ENCODE measurements around the gene INTS14. TPM values are rescaled to one million over a fixed set of nuclear protein-coding genes. Genes with fewer than 3 reads are reported as not detected.

The INTS14 gene
- total and polyA plus RNA-seq, 3 donors from 2014 or later = 41.7 to 71.0 (median 65.7) TPM

DNA sequence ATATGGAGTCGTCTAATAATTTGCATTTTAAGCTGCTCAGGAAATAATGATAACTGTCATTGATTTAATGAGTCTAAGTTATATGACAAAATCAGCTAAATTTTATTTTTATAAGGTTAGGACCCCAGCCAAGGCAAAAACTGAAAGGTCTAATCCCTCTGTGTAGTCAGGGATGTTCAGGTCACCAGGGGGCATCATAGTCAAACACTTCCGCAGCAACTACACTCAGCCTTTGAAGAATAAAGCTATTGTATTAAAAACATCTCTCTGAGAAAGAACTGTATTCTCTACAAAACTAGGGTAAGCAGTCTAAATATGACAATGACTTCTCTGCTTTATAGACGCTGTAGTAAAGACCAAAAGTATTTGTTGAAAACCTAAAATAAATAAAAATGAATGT, 15.0 kb downstream of the INTS14 start:
- WGBS, 2 donors = 66 to 67% methylated on average over 3 of the region's 3 CpGs
- TF ChIP-seq, protein P1, sequence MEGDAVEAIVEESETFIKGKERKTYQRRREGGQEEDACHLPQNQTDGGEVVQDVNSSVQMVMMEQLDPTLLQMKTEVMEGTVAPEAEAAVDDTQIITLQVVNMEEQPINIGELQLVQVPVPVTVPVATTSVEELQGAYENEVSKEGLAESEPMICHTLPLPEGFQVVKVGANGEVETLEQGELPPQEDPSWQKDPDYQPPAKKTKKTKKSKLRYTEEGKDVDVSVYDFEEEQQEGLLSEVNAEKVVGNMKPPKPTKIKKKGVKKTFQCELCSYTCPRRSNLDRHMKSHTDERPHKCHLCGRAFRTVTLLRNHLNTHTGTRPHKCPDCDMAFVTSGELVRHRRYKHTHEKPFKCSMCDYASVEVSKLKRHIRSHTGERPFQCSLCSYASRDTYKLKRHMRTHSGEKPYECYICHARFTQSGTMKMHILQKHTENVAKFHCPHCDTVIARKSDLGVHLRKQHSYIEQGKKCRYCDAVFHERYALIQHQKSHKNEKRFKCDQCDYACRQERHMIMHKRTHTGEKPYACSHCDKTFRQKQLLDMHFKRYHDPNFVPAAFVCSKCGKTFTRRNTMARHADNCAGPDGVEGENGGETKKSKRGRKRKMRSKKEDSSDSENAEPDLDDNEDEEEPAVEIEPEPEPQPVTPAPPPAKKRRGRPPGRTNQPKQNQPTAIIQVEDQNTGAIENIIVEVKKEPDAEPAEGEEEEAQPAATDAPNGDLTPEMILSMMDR (IDR thresholded peaks at IDR 0.05) = no peak
- no peak for TF ChIP-seq POLR2A (IDR thresholded peaks at IDR 0.05)
- peak; percentile 49 for DNase-seq
- Histone ChIP-seq H3K36me3 (ENCODE audit: low read depth, missing control alignments) (no peaks in the 10 kb centered on the region), H3K27me3 (no peaks in the 10 kb centered on the region), H3K4me3 (no peak overlapping the region), H3K9me3 (no peaks in the 10 kb centered on the region), H3K4me1 (no peaks in the 10 kb centered on the region), H3K27ac (no peak overlapping the region)
- intact Hi-C loops (cut with DNase I; ENCODE audit: low total_unique reads) = no loop called here

GRCh38 chr15:65587094-65587493, 23.8 kb downstream of the INTS14 start:
- Histone ChIP-seq H3K36me3 (ENCODE audit: low read depth, missing control alignments) (no peaks in the 10 kb centered on the region), H3K4me3 (no peak overlapping the region), H3K27me3 (no peaks in the 10 kb centered on the region), H3K9me3 (no peaks in the 10 kb centered on the region), H3K4me1 (no peaks in the 10 kb centered on the region), H3K27ac (no peak overlapping the region)
- TF ChIP-seq, protein P1 (IDR thresholded peaks at IDR 0.05) = no peak
- no peak for TF ChIP-seq POLR2A (IDR thresholded peaks at IDR 0.05)
- 91 to 93% methylated on average over 1 of the region's 1 CpG for WGBS, 2 donors
- intact Hi-C loops (cut with DNase I; ENCODE audit: low total_unique reads) = no loop called here
- no peak for DNase-seq

GRCh38 chr15:65584241-65584640, 26.7 kb downstream of the INTS14 start:
- H3K36me3 ChIP-seq (ENCODE audit: low read depth, missing control alignments) = no peaks in the 10 kb centered on the region
- H3K4me1 ChIP-seq = no peaks in the 10 kb centered on the region
- intact Hi-C loops (cut with DNase I; ENCODE audit: low total_unique reads) = no loop called here
- H3K27ac ChIP-seq = no peak overlapping the region
- TF ChIP-seq POLR2A (IDR thresholded peaks at IDR 0.05) = no peak
- TF ChIP-seq, protein P1 (IDR thresholded peaks at IDR 0.05) = no peak
- H3K9me3 ChIP-seq = no peaks in the 10 kb centered on the region
- H3K27me3 ChIP-seq = no peaks in the 10 kb centered on the region
- no peak overlapping the region for H3K4me3 ChIP-seq
- DNase-seq = no peak

- Histone ChIP-seq H3K4me3 (no peak overlapping the region), H3K4me1 (no peaks in the 10 kb centered on the region), H3K9me3 (no peaks in the 10 kb centered on the region), H3K27me3 (no peaks in the 10 kb centered on the region), H3K27ac (no peak overlapping the region), H3K36me3 (ENCODE audit: low read depth, missing control alignments) (no peaks in the 10 kb centered on the region)
- 33 to 43% methylated on average over 1 of the region's 1 CpG for WGBS, 2 donors
- intact Hi-C loops (cut with DNase I; ENCODE audit: low total_unique reads) = no loop called here
- no peak for DNase-seq
- TF ChIP-seq, protein P1 (IDR thresholded peaks at IDR 0.05) = no peak
- no peak for TF ChIP-seq POLR2A (IDR thresholded peaks at IDR 0.05)
Observed at GRCh38 chr15:65583701-65584100, 27.2 kb downstream of the INTS14 start.

- Histone ChIP-seq H3K4me3 (no peak overlapping the region), H3K4me1 (peaks cover 19% of the 10 kb centered on the region), H3K27me3 (no peaks in the 10 kb centered on the region), H3K27ac (no peak overlapping the region), H3K36me3 (ENCODE audit: low read depth, missing control alignments) (no peaks in the 10 kb centered on the region), H3K9me3 (no peaks in the 10 kb centered on the region)
- TF ChIP-seq, protein P1 (IDR thresholded peaks at IDR 0.05) = no peak
- TF ChIP-seq POLR2A (IDR thresholded peaks at IDR 0.05) = no peak
- no peak for DNase-seq
- intact Hi-C loops (cut with DNase I; ENCODE audit: low total_unique reads) = no loop called here
Observed at GRCh38 chr15:65580287-65580686, 30.6 kb downstream of the INTS14 start.

All from testis (tissue), 3 donors.